ENCODE results near the gene MVB12B. TPM values are rescaled to one million over a fixed set of nuclear protein-coding genes. Genes with fewer than 3 reads are reported as not detected.
A peak's percentile ranks its signal among the peaks of the same experiment; 100 is the strongest.

The MVB12B gene
- total RNA-seq, 2 donors from 2014 or later: 10.4 to 13.9 TPM

GRCh38 chr9:126421567-126422428 lies 95.2 kb downstream of the MVB12B start:
- H3K36me3 Mint-ChIP-seq (ENCODE audit: low read depth): peaks cover 6% of the 10 kb centered on the region
- no peak for ATAC-seq
- H3K27me3 Mint-ChIP-seq: no peaks in the 10 kb centered on the region
- DNase-seq: no peak
- no peak overlapping the region for H3K4me3 Mint-ChIP-seq
- H3K27ac Mint-ChIP-seq: no peak overlapping the region
- H3K9me3 ChIP-seq (ENCODE audit: control insufficient read depth, low read length, poor library complexity, severe bottlenecking): no peaks in the 10 kb centered on the region
- peaks cover 26% of the 10 kb centered on the region for H3K4me1 Mint-ChIP-seq

- Mint-ChIP-seq H3K27ac (peak overlapping the region; percentile 29), H3K4me1 (peaks cover 25% of the 10 kb centered on the region), H3K4me3 (peak overlapping the region; percentile 66), H3K27me3 (no peaks in the 10 kb centered on the region), H3K36me3 (ENCODE audit: low read depth) (peaks cover 6% of the 10 kb centered on the region)
- ATAC-seq: peak; percentile 68
- H3K9me3 ChIP-seq (ENCODE audit: control insufficient read depth, low read length, poor library complexity, severe bottlenecking): no peaks in the 10 kb centered on the region
- DNase-seq: no peak
Measured at GRCh38 chr9:126423142-126423915, 96.7 kb downstream of the MVB12B start.

GRCh38 chr9:126423916-126424185 lies 97.2 kb downstream of the MVB12B start:
- H3K4me3 Mint-ChIP-seq: no peak overlapping the region
- H3K27ac Mint-ChIP-seq: peak overlapping the region; percentile 29
- H3K4me1 Mint-ChIP-seq: peaks cover 22% of the 10 kb centered on the region
- no peaks in the 10 kb centered on the region for H3K27me3 Mint-ChIP-seq
- ATAC-seq: no peak
- DNase-seq: no peak
- H3K36me3 Mint-ChIP-seq (ENCODE audit: low read depth): peaks cover 6% of the 10 kb centered on the region
- H3K9me3 ChIP-seq (ENCODE audit: control insufficient read depth, low read length, poor library complexity, severe bottlenecking): no peaks in the 10 kb centered on the region

GRCh38 chr9:126424511-126424910 lies 97.9 kb downstream of the MVB12B start:
- no peak for ATAC-seq
- H3K4me3 Mint-ChIP-seq: no peak overlapping the region
- no peaks in the 10 kb centered on the region for H3K9me3 ChIP-seq (ENCODE audit: control insufficient read depth, low read length, poor library complexity, severe bottlenecking)
- peaks cover 6% of the 10 kb centered on the region for H3K36me3 Mint-ChIP-seq (ENCODE audit: low read depth)
- no peaks in the 10 kb centered on the region for H3K27me3 Mint-ChIP-seq
- peak overlapping the region; percentile 29 for H3K27ac Mint-ChIP-seq
- no peak for DNase-seq
- H3K4me1 Mint-ChIP-seq: peaks cover 22% of the 10 kb centered on the region

- ATAC-seq: no peak
- no peak for DNase-seq
- H3K27ac Mint-ChIP-seq: peak overlapping the region; percentile 6
Measured at GRCh38 chr9:126428534-126429175, 102.0 kb downstream of the MVB12B start.

GRCh38 chr9:126429190-126429589 lies 102.6 kb downstream of the MVB12B start:
- H3K27me3 Mint-ChIP-seq: no peaks in the 10 kb centered on the region
- DNase-seq: no peak
- H3K4me3 Mint-ChIP-seq: no peak overlapping the region
- no peak overlapping the region for H3K27ac Mint-ChIP-seq
- peaks cover 6% of the 10 kb centered on the region for H3K4me1 Mint-ChIP-seq
- peaks cover 7% of the 10 kb centered on the region for H3K36me3 Mint-ChIP-seq (ENCODE audit: low read depth)
- no peak for ATAC-seq
- H3K9me3 ChIP-seq (ENCODE audit: control insufficient read depth, low read length, poor library complexity, severe bottlenecking): no peaks in the 10 kb centered on the region

More at GRCh38 chr9:126428534-126429175, 102.0 kb downstream of the MVB12B start:
- H3K4me1 Mint-ChIP-seq: peaks cover 10% of the 10 kb centered on the region
- no peak overlapping the region for H3K4me3 Mint-ChIP-seq
- H3K36me3 Mint-ChIP-seq (ENCODE audit: low read depth): peaks cover 7% of the 10 kb centered on the region
- H3K9me3 ChIP-seq (ENCODE audit: control insufficient read depth, low read length, poor library complexity, severe bottlenecking): no peaks in the 10 kb centered on the region
- no peaks in the 10 kb centered on the region for H3K27me3 Mint-ChIP-seq

GRCh38 chr9:126430124-126430523 lies 103.5 kb downstream of the MVB12B start:
- H3K36me3 Mint-ChIP-seq (ENCODE audit: low read depth): peaks cover 2% of the 10 kb centered on the region
- peak overlapping the region; percentile 34 for H3K27ac Mint-ChIP-seq
- DNase-seq (no peak), ATAC-seq (no peak)
- peaks cover 6% of the 10 kb centered on the region for H3K4me1 Mint-ChIP-seq
- H3K9me3 ChIP-seq (ENCODE audit: control insufficient read depth, low read length, poor library complexity, severe bottlenecking): no peaks in the 10 kb centered on the region
- no peaks in the 10 kb centered on the region for H3K27me3 Mint-ChIP-seq
- no peak overlapping the region for H3K4me3 Mint-ChIP-seq

- Mint-ChIP-seq H3K4me1 (peaks cover 6% of the 10 kb centered on the region), H3K4me3 (no peak overlapping the region), H3K36me3 (ENCODE audit: low read depth) (peaks cover 2% of the 10 kb centered on the region), H3K27ac (no peak overlapping the region), H3K27me3 (no peaks in the 10 kb centered on the region)
- ATAC-seq (no peak), DNase-seq (no peak)
- H3K9me3 ChIP-seq (ENCODE audit: control insufficient read depth, low read length, poor library complexity, severe bottlenecking): no peaks in the 10 kb centered on the region
Measured at GRCh38 chr9:126431077-126431742, 104.6 kb downstream of the MVB12B start.

GRCh38 chr9:126432659-126433058 lies 106.0 kb downstream of the MVB12B start:
- no peak for DNase-seq
- no peak for ATAC-seq
- Mint-ChIP-seq H3K27me3 (no peaks in the 10 kb centered on the region), H3K27ac (no peak overlapping the region), H3K4me1 (peaks cover 6% of the 10 kb centered on the region), H3K36me3 (ENCODE audit: low read depth) (peaks cover 2% of the 10 kb centered on the region), H3K4me3 (no peak overlapping the region)
- no peaks in the 10 kb centered on the region for H3K9me3 ChIP-seq (ENCODE audit: control insufficient read depth, low read length, poor library complexity, severe bottlenecking)

GRCh38 chr9:126435105-126435504 lies 108.5 kb downstream of the MVB12B start:
- H3K9me3 ChIP-seq (ENCODE audit: control insufficient read depth, low read length, poor library complexity, severe bottlenecking): no peaks in the 10 kb centered on the region
- DNase-seq: no peak
- H3K27ac Mint-ChIP-seq: no peak overlapping the region
- ATAC-seq: no peak
- no peaks in the 10 kb centered on the region for H3K27me3 Mint-ChIP-seq
- H3K36me3 Mint-ChIP-seq (ENCODE audit: low read depth): peaks cover 2% of the 10 kb centered on the region
- H3K4me3 Mint-ChIP-seq: no peak overlapping the region
- peaks cover 2% of the 10 kb centered on the region for H3K4me1 Mint-ChIP-seq

- no peak for DNase-seq
- Mint-ChIP-seq H3K27me3 (no peaks in the 10 kb centered on the region), H3K4me1 (no peaks in the 10 kb centered on the region), H3K27ac (peak overlapping the region; percentile 45), H3K36me3 (ENCODE audit: low read depth) (no peaks in the 10 kb centered on the region), H3K4me3 (no peak overlapping the region)
- no peak for ATAC-seq
- no peaks in the 10 kb centered on the region for H3K9me3 ChIP-seq (ENCODE audit: control insufficient read depth, low read length, poor library complexity, severe bottlenecking)
Measured at GRCh38 chr9:126435626-126436025, 109.0 kb downstream of the MVB12B start.

GRCh38 chr9:126436545-126437267 lies 110.1 kb downstream of the MVB12B start:
- H3K4me3 Mint-ChIP-seq: no peak overlapping the region
- no peaks in the 10 kb centered on the region for H3K36me3 Mint-ChIP-seq (ENCODE audit: low read depth)
- no peaks in the 10 kb centered on the region for H3K4me1 Mint-ChIP-seq
- H3K27ac Mint-ChIP-seq: no peak overlapping the region
- H3K27me3 Mint-ChIP-seq: no peaks in the 10 kb centered on the region
- no peaks in the 10 kb centered on the region for H3K9me3 ChIP-seq (ENCODE audit: control insufficient read depth, low read length, poor library complexity, severe bottlenecking)
- ATAC-seq (no peak), DNase-seq (no peak)

All from T-helper 17 cell (primary cell).